A549 (cell line): Measurements from ENCODE around the gene BTG3.

Experiments used
- CEBPB ChIP-seq, 2 experiments: fragments of >200 bp in 1 of 2; sonication (Bioruptor Twin) in 1 of 2; formaldehyde crosslinking in 1 of 2; IDR thresholded peaks; 2 replicates each; pipeline ENCODE4 v1.6.1; 2012 to 2016
- FOSL2 ChIP-seq, 2 experiments: fragments of 450-650 bp in 1 of 2; fragments of >200 bp in 1 of 2; sonication (Bioruptor Twin) in 1 of 2; formaldehyde crosslinking; IDR thresholded peaks; 2 replicates each; pipeline versions ENCODE4 v1.5.0 to v1.6.1; 2016 to 2020; ENCODE audit warnings: mild to moderate bottlenecking in 1 of 2, moderate library complexity in 1 of 2
- HOXB13 ChIP-seq: fragments of 250-450 bp; sonication (Bioruptor Pico); IDR thresholded peaks from 2 replicates; pipeline ENCODE4 v1.5.0; 2020; ENCODE audit warnings: low read depth, mild to moderate bottlenecking, moderate library complexity
- MAZ ChIP-seq: fragments of 150-350 bp; IDR thresholded peaks from 2 replicates; pipeline ENCODE4 v1.6.1; 2014; ENCODE audit warnings: antibody characterized with exemption, low read depth, low read length, borderline replicate concordance
- POLR2A ChIP-seq: IDR thresholded peaks from 2 replicates; pipeline ENCODE4 v1.6.1; 2012; ENCODE audit warnings: mild to moderate bottlenecking, low read length
- REST ChIP-seq: fragments of 200-600 bp; sonication (generic); IDR thresholded peaks from 2 replicates; pipeline ENCODE4 v1.6.1; 2016; ENCODE audit warnings: antibody characterized with exemption, mild to moderate bottlenecking, moderate library complexity

- TF ChIP-seq MAZ, result no peak
- TF ChIP-seq POLR2A, result no peak
- TF ChIP-seq CEBPB (IDR thresholded peaks at IDR 0.05), result no peak
- no peak for TF ChIP-seq FOSL2 (IDR thresholded peaks at IDR 0.05)
- no peak for TF ChIP-seq FOSL2 (CRISPR knock-in tag; IDR thresholded peaks at IDR 0.05)
- TF ChIP-seq REST, result no peak
- TF ChIP-seq HOXB13 (CRISPR knock-in tag), result no peak
Observed at GRCh38 chr21:17576080-17576835, 36.4 kb downstream of the BTG3 start.
